HCT116 (cell line): ENCODE measurements around the gene GDF10. TPM values are rescaled to one million over a fixed set of nuclear protein-coding genes. Genes with fewer than 3 reads are reported as not detected.

Source experiments
- ATAC-seq: fragments of 200-7000 bp; cut with Tn5 transposase; 2 replicates; pipeline ENCODE4 v1.9.1; 2020; ENCODE audit warnings: mild to moderate bottlenecking, moderate library complexity
- BruUV-seq: library from RNA; stranded (reverse); fragments of 400-500 nt; replicated peaks from 2 replicates; lab custom pipeline; 2021; lab: Mats Ljungman, UMichigan
- CTCF ChIA-PET: fragments of 300-600 bp; sonication (Branson Sonifier 250); formaldehyde crosslinking; loops from one replicate; lab custom pipeline; 2021; ENCODE audit warnings: antibody characterized with exemption; lab: Charles Lee
- POLR2A ChIA-PET: fragments of 300-600, 350-600 bp; sonication (Branson Sonifier 250); formaldehyde crosslinking; loops from one replicate; lab custom pipeline; 2021; ENCODE audit warnings: antibody characterized with exemption; lab: Charles Lee
- RAD21 ChIA-PET, 2 experiments: fragments of 300-600 bp; sonication (Branson Sonifier 250); formaldehyde crosslinking; loops; one replicate each; lab custom pipeline; 2023; ENCODE audit warnings: low total read pairs in 2 of 2; ENCODE audit not compliant: uncharacterized antibody in 2 of 2, unreplicated experiment in 2 of 2, low non-redundant PET in 1 of 2; lab: Charles Lee
- DNase-seq: peaks from one replicate; pipeline ENCODE4 v3.0.0-alpha.2; 2010; ENCODE audit warnings: low read depth, low spot score
- H2AFZ ChIP-seq: fragments of 200-600 bp; shearing (Covaris generic), sonication (generic); 2 replicates; pipeline ENCODE4 v1.6.1; 2017; ENCODE audit warnings: low read depth, mixed run types, mixed read lengths, antibody characterized with exemption, low read length; ENCODE audit not compliant: poor library complexity, severe bottlenecking
- H3K27ac ChIP-seq: 2 replicates; pipeline ENCODE4 v1.5.1; 2012; ENCODE audit warnings: low read depth, low read length
- H3K27me3 ChIP-seq: fragments of 200-600 bp; sonication (generic); 2 replicates; pipeline ENCODE4 v1.6.1; 2016; ENCODE audit warnings: mixed run types, low read length, mixed read lengths; ENCODE audit not compliant: insufficient read depth
- H3K36me3 ChIP-seq, 2 experiments: fragments of 200-500 bp in 1 of 2; fragments of 200-600 bp in 1 of 2; sonication (Bioruptor generic) in 1 of 2; sonication (generic) in 1 of 2; 2 replicates each; pipeline versions ENCODE4 v1.5.1 to v1.6.1; 2014 to 2016; ENCODE audit warnings: low read length in 2 of 2, inconsistent platforms in 1 of 2, mixed read lengths in 1 of 2, mixed run types in 1 of 2; ENCODE audit not compliant: insufficient read depth in 2 of 2, control insufficient read depth in 1 of 2
- H3K4me1 ChIP-seq, 2 experiments: fragments of 200-600 bp in 1 of 2; sonication (generic) in 1 of 2; 2 replicates each; pipeline versions ENCODE4 v1.5.1 to v1.6.1; 2012 to 2017; ENCODE audit warnings: low read length in 2 of 2, inconsistent platforms in 1 of 2, mild to moderate bottlenecking in 1 of 2, mixed read lengths in 1 of 2, mixed run types in 1 of 2, moderate library complexity in 1 of 2; ENCODE audit not compliant: insufficient read depth in 2 of 2, control insufficient read depth in 1 of 2
- H3K4me2 ChIP-seq: fragments of 200-600 bp; sonication (generic); 2 replicates; pipeline ENCODE4 v1.6.1; 2017; ENCODE audit warnings: mixed run types, low read length, mixed read lengths
- H3K4me3 ChIP-seq, 2 experiments: fragments of 200-600 bp in 1 of 2; sonication (generic) in 1 of 2; replicated peaks in 1 of 2; 2 replicates each; pipeline ENCODE4 v1.5.1; 2011 to 2016; ENCODE audit warnings: low read length in 2 of 2, control low read depth in 1 of 2, low read depth in 1 of 2, mild to moderate bottlenecking in 1 of 2, mixed read lengths in 1 of 2, mixed run types in 1 of 2
- H3K79me2 ChIP-seq: fragments of 200-600 bp; sonication (generic); 2 replicates; pipeline ENCODE4 v1.6.1; 2017; ENCODE audit warnings: mild to moderate bottlenecking, mixed run types, low read length, moderate library complexity, mixed read lengths; ENCODE audit not compliant: insufficient read depth
- H3K9ac ChIP-seq: fragments of 200-600 bp; sonication (generic); 2 replicates; pipeline ENCODE4 v1.6.1; 2016; ENCODE audit warnings: low read length, mixed read lengths
- H3K9me2 ChIP-seq: fragments of 200-600 bp; sonication (generic), shearing (Covaris generic); 2 replicates; pipeline ENCODE4 v1.6.1; 2017; ENCODE audit warnings: mixed run types, mild to moderate bottlenecking, moderate library complexity; ENCODE audit not compliant: insufficient read depth
- H3K9me3 ChIP-seq, 2 experiments: fragments of 200-500 bp in 1 of 2; fragments of 200-600 bp in 1 of 2; sonication (Bioruptor generic) in 1 of 2; sonication (generic) in 1 of 2; 2 replicates each; pipeline ENCODE4 v1.6.1; 2014 to 2017; ENCODE audit warnings: low read length in 2 of 2, mixed read lengths in 2 of 2, inconsistent platforms in 1 of 2, low read depth in 1 of 2, mild to moderate bottlenecking in 1 of 2, mixed run types in 1 of 2, moderate library complexity in 1 of 2; ENCODE audit not compliant: control insufficient read depth in 1 of 2, insufficient read depth in 1 of 2
- H4K20me1 ChIP-seq: fragments of 200-600 bp; sonication (generic), shearing (Covaris generic); 2 replicates; pipeline ENCODE4 v1.6.1; 2017; ENCODE audit warnings: mixed run types, mild to moderate bottlenecking, moderate library complexity; ENCODE audit not compliant: insufficient read depth
- CBX3 ChIP-seq: IDR thresholded peaks from 2 replicates; pipeline ENCODE4 v1.6.1; 2012; ENCODE audit warnings: low read depth
- EGR1 ChIP-seq: IDR thresholded peaks from 2 replicates; pipeline ENCODE4 v1.6.1; 2012; ENCODE audit warnings: low read depth
- ELF1 ChIP-seq: IDR thresholded peaks from 2 replicates; pipeline ENCODE4 v1.6.1; 2012; ENCODE audit warnings: low read depth, borderline replicate concordance
- EZH2 ChIP-seq: fragments of 200-600 bp; sonication (generic); IDR thresholded peaks from 2 replicates; pipeline ENCODE4 v1.6.1; 2017; ENCODE audit warnings: antibody characterized with exemption, mixed run types
- EZH2phosphoT487 ChIP-seq: fragments of 200-600 bp; IDR thresholded peaks from 2 replicates; pipeline ENCODE4 v1.6.1; 2018; ENCODE audit warnings: antibody characterized with exemption, borderline replicate concordance
- FOSL1 ChIP-seq: IDR thresholded peaks from 2 replicates; pipeline ENCODE4 v1.6.1; 2012; ENCODE audit warnings: low read depth
- JUND ChIP-seq: IDR thresholded peaks from 2 replicates; pipeline ENCODE4 v1.6.1; 2012
- POLR2A ChIP-seq: IDR thresholded peaks from 2 replicates; pipeline ENCODE4 v1.7.0; 2011; ENCODE audit warnings: borderline replicate concordance; ENCODE audit not compliant: insufficient read depth, insufficient read length; ENCODE audit errors: extremely low read depth
- POLR2AphosphoS5 ChIP-seq: IDR thresholded peaks from 2 replicates; pipeline ENCODE4 v1.6.1; 2011; ENCODE audit warnings: mild to moderate bottlenecking, low read depth, low read length, moderate library complexity
- RAD21 ChIP-seq: IDR thresholded peaks from 2 replicates; pipeline ENCODE4 v1.6.1; 2012; ENCODE audit warnings: low read depth, mild to moderate bottlenecking
- SP1 ChIP-seq: IDR thresholded peaks from 2 replicates; pipeline ENCODE4 v1.6.1; 2012; ENCODE audit warnings: low read depth
- SRF ChIP-seq: IDR thresholded peaks from 2 replicates; pipeline ENCODE4 v1.6.1; 2012; ENCODE audit warnings: low read depth
- TCF7L2 ChIP-seq: IDR thresholded peaks from 2 replicates; pipeline ENCODE4 v1.7.0; 2011; ENCODE audit warnings: borderline replicate concordance, inconsistent platforms; ENCODE audit not compliant: insufficient read depth, insufficient read length; ENCODE audit errors: extremely low read depth
- YY1 ChIP-seq: IDR thresholded peaks from 2 replicates; pipeline ENCODE4 v1.6.1; 2011; ENCODE audit warnings: low read length, low read depth, moderate library complexity, mild to moderate bottlenecking; ENCODE audit not compliant: insufficient replicate concordance; ENCODE audit errors: extremely low read depth
- ZFX ChIP-seq: fragments of 450-650 bp; IDR thresholded peaks from 2 replicates; pipeline ENCODE4 v1.6.1; 2017
- ZNF274 ChIP-seq: fragments of 200-500 bp; sonication (Bioruptor generic); IDR thresholded peaks from 2 replicates; pipeline ENCODE4 v1.6.1; 2014; ENCODE audit warnings: mild to moderate bottlenecking, low read depth, low read length, inconsistent platforms
- intact Hi-C: fragments of 100-400 bp; cut with micrococcal nuclease; formaldehyde crosslinking; loops from 2 replicates; pipeline ENCODE4 v1.10.0; 2022
- total RNA-seq: library from RNA; stranded (reverse); gene quantifications from one replicate; pipeline ENCODE4 v1.2.1, GENCODE V29; 2021; ENCODE audit not compliant: unreplicated experiment
- TF ChIP-seq, protein P1 (sequence below): IDR thresholded peaks from 2 replicates; pipeline ENCODE4 v1.6.1; 2012
- TF ChIP-seq, protein P2 (sequence below): IDR thresholded peaks from 2 replicates; pipeline ENCODE4 v1.6.1; 2011; ENCODE audit warnings: mild to moderate bottlenecking, low read length, moderate library complexity; ENCODE audit not compliant: insufficient replicate concordance; ENCODE audit errors: extremely low read depth
- TF ChIP-seq, protein P3 (sequence below), 3 experiments: fragments of 200-600 bp in 1 of 3; sonication (generic) in 1 of 3; IDR thresholded peaks in 2 of 3; conservative IDR thresholded peaks in 1 of 3; 2 replicates each; pipeline ENCODE4 v1.5.1; 2012 to 2017; ENCODE audit warnings: low read depth in 2 of 3, low read length in 2 of 3, antibody characterized with exemption in 1 of 3, borderline replicate concordance in 1 of 3, control low read depth in 1 of 3, mild to moderate bottlenecking in 1 of 3, mixed read lengths in 1 of 3, mixed run types in 1 of 3, moderate library complexity in 1 of 3; ENCODE audit not compliant: insufficient read depth in 1 of 3

GDF10 gene
- total RNA-seq, 1 experiment from 2014 or later, result not detected

DNA sequence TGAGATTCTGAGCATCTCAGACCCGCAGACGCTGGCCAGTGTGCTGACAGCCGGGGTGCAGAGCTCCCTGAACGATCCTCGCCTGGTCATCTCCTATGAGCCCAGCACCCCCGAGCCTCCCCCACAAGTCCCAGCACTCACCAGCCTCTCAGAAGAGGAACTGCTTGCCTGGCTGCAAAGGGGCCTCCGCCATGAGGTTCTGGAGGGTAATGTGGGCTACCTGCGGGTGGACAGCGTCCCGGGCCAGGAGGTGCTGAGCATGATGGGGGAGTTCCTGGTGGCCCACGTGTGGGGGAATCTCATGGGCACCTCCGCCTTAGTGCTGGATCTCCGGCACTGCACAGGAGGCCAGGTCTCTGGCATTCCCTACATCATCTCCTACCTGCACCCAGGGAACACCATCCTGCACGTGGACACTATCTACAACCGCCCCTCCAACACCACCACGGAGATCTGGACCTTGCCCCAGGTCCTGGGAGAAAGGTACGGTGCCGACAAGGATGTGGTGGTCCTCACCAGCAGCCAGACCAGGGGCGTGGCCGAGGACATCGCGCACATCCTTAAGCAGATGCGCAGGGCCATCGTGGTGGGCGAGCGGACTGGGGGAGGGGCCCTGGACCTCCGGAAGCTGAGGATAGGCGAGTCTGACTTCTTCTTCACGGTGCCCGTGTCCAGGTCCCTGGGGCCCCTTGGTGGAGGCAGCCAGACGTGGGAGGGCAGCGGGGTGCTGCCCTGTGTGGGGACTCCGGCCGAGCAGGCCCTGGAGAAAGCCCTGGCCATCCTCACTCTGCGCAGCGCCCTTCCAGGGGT lies 48.9 kb downstream of the GDF10 start (continued):
- TF ChIP-seq FOSL1 (no peak), JUND (no peak), EZH2 (no peak), POLR2A (no peak), YY1 (no peak), SP1 (no peak), POLR2AphosphoS5 (no peak), SRF (no peak)
- TF ChIP-seq, protein P1, sequence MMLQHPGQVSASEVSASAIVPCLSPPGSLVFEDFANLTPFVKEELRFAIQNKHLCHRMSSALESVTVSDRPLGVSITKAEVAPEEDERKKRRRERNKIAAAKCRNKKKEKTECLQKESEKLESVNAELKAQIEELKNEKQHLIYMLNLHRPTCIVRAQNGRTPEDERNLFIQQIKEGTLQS, result no peak

DNA sequence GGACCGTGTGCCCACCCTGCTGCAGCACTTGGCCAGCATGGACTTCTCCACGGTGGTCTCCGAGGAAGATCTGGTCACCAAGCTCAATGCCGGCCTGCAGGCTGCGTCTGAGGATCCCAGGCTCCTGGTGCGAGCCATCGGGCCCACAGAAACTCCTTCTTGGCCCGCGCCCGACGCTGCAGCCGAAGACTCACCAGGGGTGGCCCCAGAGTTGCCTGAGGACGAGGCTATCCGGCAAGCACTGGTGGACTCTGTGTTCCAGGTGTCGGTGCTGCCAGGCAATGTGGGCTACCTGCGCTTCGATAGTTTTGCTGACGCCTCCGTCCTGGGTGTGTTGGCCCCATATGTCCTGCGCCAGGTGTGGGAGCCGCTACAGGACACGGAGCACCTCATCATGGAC lies 49.5 kb downstream of the GDF10 start:
- Histone ChIP-seq H3K9ac (no peak overlapping the region), H3K4me2 (no peak overlapping the region), H3K4me1 (no peaks in the 10 kb centered on the region), H3K79me2 (no peaks in the 10 kb centered on the region), H3K36me3 (no peaks in the 10 kb centered on the region), H3K9me3 (no peaks in the 10 kb centered on the region), H3K27me3 (no peaks in the 10 kb centered on the region), H3K27ac (no peak overlapping the region), H3K9me2 (no peaks in the 10 kb centered on the region), H3K4me3 (no peak overlapping the region), H2AFZ (no peak overlapping the region), H4K20me1 (no peaks in the 10 kb centered on the region)
- TF ChIP-seq ELF1 (no peak), ZNF274 (no peak), EZH2phosphoT487 (no peak), JUND (no peak), EGR1 (no peak), RAD21 (no peak), FOSL1 (no peak), POLR2A (no peak), ZFX (no peak), TCF7L2 (no peak), SRF (no peak), CBX3 (no peak)
- TF ChIP-seq, protein P2, sequence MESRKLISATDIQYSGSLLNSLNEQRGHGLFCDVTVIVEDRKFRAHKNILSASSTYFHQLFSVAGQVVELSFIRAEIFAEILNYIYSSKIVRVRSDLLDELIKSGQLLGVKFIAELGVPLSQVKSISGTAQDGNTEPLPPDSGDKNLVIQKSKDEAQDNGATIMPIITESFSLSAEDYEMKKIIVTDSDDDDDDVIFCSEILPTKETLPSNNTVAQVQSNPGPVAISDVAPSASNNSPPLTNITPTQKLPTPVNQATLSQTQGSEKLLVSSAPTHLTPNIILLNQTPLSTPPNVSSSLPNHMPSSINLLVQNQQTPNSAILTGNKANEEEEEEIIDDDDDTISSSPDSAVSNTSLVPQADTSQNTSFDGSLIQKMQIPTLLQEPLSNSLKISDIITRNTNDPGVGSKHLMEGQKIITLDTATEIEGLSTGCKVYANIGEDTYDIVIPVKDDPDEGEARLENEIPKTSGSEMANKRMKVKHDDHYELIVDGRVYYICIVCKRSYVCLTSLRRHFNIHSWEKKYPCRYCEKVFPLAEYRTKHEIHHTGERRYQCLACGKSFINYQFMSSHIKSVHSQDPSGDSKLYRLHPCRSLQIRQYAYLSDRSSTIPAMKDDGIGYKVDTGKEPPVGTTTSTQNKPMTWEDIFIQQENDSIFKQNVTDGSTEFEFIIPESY, result no peak
- TF ChIP-seq, protein P3, sequence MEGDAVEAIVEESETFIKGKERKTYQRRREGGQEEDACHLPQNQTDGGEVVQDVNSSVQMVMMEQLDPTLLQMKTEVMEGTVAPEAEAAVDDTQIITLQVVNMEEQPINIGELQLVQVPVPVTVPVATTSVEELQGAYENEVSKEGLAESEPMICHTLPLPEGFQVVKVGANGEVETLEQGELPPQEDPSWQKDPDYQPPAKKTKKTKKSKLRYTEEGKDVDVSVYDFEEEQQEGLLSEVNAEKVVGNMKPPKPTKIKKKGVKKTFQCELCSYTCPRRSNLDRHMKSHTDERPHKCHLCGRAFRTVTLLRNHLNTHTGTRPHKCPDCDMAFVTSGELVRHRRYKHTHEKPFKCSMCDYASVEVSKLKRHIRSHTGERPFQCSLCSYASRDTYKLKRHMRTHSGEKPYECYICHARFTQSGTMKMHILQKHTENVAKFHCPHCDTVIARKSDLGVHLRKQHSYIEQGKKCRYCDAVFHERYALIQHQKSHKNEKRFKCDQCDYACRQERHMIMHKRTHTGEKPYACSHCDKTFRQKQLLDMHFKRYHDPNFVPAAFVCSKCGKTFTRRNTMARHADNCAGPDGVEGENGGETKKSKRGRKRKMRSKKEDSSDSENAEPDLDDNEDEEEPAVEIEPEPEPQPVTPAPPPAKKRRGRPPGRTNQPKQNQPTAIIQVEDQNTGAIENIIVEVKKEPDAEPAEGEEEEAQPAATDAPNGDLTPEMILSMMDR (IDR thresholded peaks at IDR 0.05 in 2 of 3, conservative IDR thresholded peaks at IDR 0.05 in 1 of 3; ENCODE audit: borderline replicate concordance in 1 of 3, insufficient read depth in 1 of 3, low read depth in 2 of 3, low read length in 2 of 3), result no peak
- RAD21 ChIA-PET, result no interaction called here
- CTCF ChIA-PET, result no interaction called here
- POLR2A ChIA-PET, result no interaction called here
- intact Hi-C loops, result no loop called here
- BruUV-seq, result no TSS peak
- no peak for DNase-seq
- no peak for ATAC-seq
